Sigmoid colon (tissue), 7 donors: ENCODE data around the gene DYSF. TPM values are rescaled to one million over a fixed set of nuclear protein-coding genes. Genes with fewer than 3 reads are reported as not detected.

Experiments
- DNase-seq: peaks from one replicate; pipeline ENCODE4 v3.0.0-alpha.2; 2019
- H3K27ac ChIP-seq, 4 donors: fragments of 200-600 bp; sonication (generic); one replicate each; pipeline ENCODE4 v1.5.1; 2016 to 2019; ENCODE audit warnings: mild to moderate bottlenecking in 1 of 4
- H3K27me3 ChIP-seq, 3 donors: fragments of 200-600 bp; sonication (generic); one replicate each; pipeline ENCODE4 v1.5.1; 2019; ENCODE audit warnings: mild to moderate bottlenecking in 1 of 3
- H3K36me3 ChIP-seq, 4 donors: fragments of 200-600 bp; sonication (generic); one replicate each; pipeline ENCODE4 v1.5.1; 2016 to 2019
- H3K4me1 ChIP-seq, 4 donors: fragments of 200-600 bp; sonication (generic); one replicate each; pipeline ENCODE4 v1.5.1; 2017 to 2019
- H3K4me3 ChIP-seq, 4 donors: fragments of 200-600 bp; sonication (generic); one replicate each; pipeline ENCODE4 v1.5.1; 2017 to 2019; ENCODE audit warnings: mild to moderate bottlenecking in 2 of 4, moderate library complexity in 1 of 4
- H3K9me3 ChIP-seq, 4 donors: fragments of 200-600 bp in 3 of 4; sonication (generic) in 3 of 4; one replicate each; pipeline versions ENCODE4 v1.5.1 to v1.6.1; 2013 to 2019
- EP300 ChIP-seq, 4 donors: sonication (generic); formaldehyde crosslinking; IDR thresholded peaks; one replicate each; pipeline ENCODE4 v1.6.1; 2017; ENCODE audit warnings: antibody characterized with exemption in 4 of 4
- POLR2A ChIP-seq, 2 donors: fragments of 450-650 bp; IDR thresholded peaks; one replicate each; pipeline ENCODE4 v1.6.1; 2016; ENCODE audit warnings: antibody characterized with exemption in 2 of 2, mild to moderate bottlenecking in 2 of 2, moderate library complexity in 2 of 2
- POLR2AphosphoS5 ChIP-seq, 4 donors: sonication (generic); formaldehyde crosslinking; IDR thresholded peaks; one replicate each; pipeline ENCODE4 v1.6.1; 2017; ENCODE audit warnings: antibody characterized with exemption in 4 of 4
- WGBS, 2 donors: extraction: QIAGEN DNeasy Blood & Tissue Kit; methylation state at CpG; one replicate each; pipeline ENCODE4 v1.1.7; 2013; 5-methylcytosine and 5-hydroxymethylcytosine counted together
- intact Hi-C: fragments of 100-400 bp; cut with DNase I; formaldehyde crosslinking; loops from one replicate; pipeline ENCODE4 v1.15.1; 2023
- polyA plus RNA-seq, 3 donors: library from polyadenylated mRNA; stranded (reverse); fragments of 200-250 nt; gene quantifications; one replicate each; pipeline ENCODE4 v1.2.3, GENCODE V29; 2013
- total RNA-seq, 4 donors: library from RNA; depleted of rRNA; stranded (reverse); fragments of >200 nt; gene quantifications; one replicate each; pipeline ENCODE4 v1.1.0, GENCODE V29; 2016
- TF ChIP-seq, protein P1 (sequence below), 4 experiments: fragments of 450-650 bp in 3 of 4; fragments of 200-600 bp in 1 of 4; IDR thresholded peaks; one replicate each; pipeline ENCODE4 v1.5.1; 2016 to 2019; ENCODE audit warnings: antibody characterized with exemption in 4 of 4, mild to moderate bottlenecking in 3 of 4, moderate library complexity in 2 of 4
- donor health status: healthy with polysubstance abuse.
- donor health status: Bipolar disorder and iron deficiency.
- donor health status: healthy.

DYSF gene
- total and polyA plus RNA-seq, 7 donors, result 1.6 to 49.6 (median 12.5) TPM

DNA sequence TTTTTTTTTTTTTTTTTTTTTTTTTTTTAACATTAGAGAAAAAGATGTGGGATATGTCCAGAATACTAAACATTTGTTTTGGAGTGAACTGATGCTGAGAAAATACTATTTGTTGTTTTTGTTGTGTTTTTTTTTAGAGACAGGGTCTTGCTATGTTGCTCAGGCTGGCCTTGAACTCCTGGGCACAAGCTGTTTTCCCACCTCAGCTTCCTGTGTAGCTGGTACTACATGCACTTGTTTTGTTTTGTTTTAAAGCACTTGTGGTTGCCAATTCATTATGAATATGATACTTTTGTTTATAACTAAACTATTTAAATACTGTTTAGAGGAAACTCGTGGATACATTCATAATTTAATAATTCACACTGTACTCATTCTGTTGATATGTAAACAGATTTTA, 33.4 kb upstream of the DYSF start:
- no peaks in the 10 kb centered on the region for H3K27me3 ChIP-seq
- no peaks in the 10 kb centered on the region for H3K9me3 ChIP-seq
- peaks cover 0 to 34% (median 5%) of the 10 kb centered on the region in 4 donors for H3K36me3 ChIP-seq
- H3K4me1 ChIP-seq, result peaks cover 0 to 10% (median 0%) of the 10 kb centered on the region in 4 donors
- H3K27ac ChIP-seq, result no peak overlapping the region
- whole genome bisulfite sequencing, 2 donors, result 67 to 69% methylated on average over 1 of the region's 1 CpG
- no peak overlapping the region for H3K4me3 ChIP-seq
- TF ChIP-seq EP300 (IDR thresholded peaks at IDR 0.05), result no peak
- no peak for TF ChIP-seq POLR2AphosphoS5 (IDR thresholded peaks at IDR 0.05)
- TF ChIP-seq POLR2A (IDR thresholded peaks at IDR 0.05), result no peak
- TF ChIP-seq, protein P1, sequence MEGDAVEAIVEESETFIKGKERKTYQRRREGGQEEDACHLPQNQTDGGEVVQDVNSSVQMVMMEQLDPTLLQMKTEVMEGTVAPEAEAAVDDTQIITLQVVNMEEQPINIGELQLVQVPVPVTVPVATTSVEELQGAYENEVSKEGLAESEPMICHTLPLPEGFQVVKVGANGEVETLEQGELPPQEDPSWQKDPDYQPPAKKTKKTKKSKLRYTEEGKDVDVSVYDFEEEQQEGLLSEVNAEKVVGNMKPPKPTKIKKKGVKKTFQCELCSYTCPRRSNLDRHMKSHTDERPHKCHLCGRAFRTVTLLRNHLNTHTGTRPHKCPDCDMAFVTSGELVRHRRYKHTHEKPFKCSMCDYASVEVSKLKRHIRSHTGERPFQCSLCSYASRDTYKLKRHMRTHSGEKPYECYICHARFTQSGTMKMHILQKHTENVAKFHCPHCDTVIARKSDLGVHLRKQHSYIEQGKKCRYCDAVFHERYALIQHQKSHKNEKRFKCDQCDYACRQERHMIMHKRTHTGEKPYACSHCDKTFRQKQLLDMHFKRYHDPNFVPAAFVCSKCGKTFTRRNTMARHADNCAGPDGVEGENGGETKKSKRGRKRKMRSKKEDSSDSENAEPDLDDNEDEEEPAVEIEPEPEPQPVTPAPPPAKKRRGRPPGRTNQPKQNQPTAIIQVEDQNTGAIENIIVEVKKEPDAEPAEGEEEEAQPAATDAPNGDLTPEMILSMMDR (IDR thresholded peaks at IDR 0.05), result no peak
- no peak for DNase-seq
- intact Hi-C loops, result no loop called here

DNA sequence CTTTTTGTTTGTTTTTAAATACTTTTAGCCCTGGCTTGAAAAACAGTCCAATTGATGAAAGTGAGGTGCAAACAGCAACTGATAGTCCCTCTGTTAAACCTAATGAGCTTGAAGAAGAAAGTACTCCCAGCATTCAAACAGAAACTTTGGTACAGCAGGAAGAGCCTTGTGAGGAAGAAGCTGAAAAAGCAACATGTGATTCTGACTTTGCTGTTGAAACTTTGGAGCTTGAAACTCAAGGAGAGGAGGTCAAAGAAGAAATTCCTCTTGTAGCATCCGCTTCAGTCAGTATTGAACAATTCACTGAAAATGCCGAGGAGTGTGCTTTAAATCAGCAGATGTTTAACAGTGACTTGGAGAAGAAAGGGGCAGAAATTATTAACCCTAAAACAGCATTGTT, 30.6 kb upstream of the DYSF start:
- intact Hi-C loops, result no loop called here
- 89% methylated on average over 2 of the region's 2 CpGs for WGBS, 2 donors
- H3K27ac ChIP-seq, result no peak overlapping the region

DNA sequence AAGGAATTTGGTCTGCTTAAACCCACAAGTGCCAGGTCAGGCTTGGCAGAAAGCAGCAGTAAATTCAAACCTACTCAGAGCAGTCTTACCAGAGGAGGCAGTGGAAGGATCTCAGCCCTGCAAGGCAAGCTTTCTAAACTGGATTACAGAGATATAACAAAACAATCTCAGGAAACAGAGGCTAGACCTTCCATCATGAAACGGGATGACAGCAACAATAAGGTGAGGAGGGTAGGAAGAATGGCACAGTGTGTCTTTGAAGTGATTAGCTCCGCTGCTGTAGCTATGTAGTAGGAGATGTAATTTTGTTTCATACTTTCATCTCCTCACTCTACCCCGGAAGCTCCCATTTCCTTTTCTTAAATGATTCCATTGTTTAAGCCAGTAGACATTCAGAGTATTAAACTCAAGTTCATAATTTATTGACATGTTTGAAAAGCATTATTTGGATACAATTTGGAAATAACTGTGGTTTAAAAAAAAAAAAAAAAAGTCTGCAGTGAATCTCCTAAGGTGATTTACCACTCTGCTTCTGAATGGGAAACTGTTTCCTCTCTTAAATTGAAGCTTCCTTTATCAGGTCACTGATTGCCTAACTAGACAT, 29.4 kb upstream of the DYSF start:
- TF ChIP-seq POLR2AphosphoS5 (IDR thresholded peaks at IDR 0.05), result no peak
- TF ChIP-seq, protein P1 (IDR thresholded peaks at IDR 0.05), result no peak
- no peak for TF ChIP-seq POLR2A (IDR thresholded peaks at IDR 0.05)
- no peak for TF ChIP-seq EP300 (IDR thresholded peaks at IDR 0.05)
- Histone ChIP-seq H3K27ac (no peak overlapping the region), H3K4me1 (peaks cover 0 to 10% (median 0%) of the 10 kb centered on the region in 4 donors), H3K27me3 (no peaks in the 10 kb centered on the region), H3K9me3 (no peaks in the 10 kb centered on the region), H3K4me3 (no peak overlapping the region), H3K36me3 (peaks cover 0 to 69% (median 16%) of the 10 kb centered on the region in 4 donors)
- intact Hi-C loops, result no loop called here
- WGBS, 2 donors, result 89 to 94% methylated on average over 3 of the region's 3 CpGs
- no peak for DNase-seq

More for the DNA sequence above, 30.6 kb upstream of the DYSF start:
- TF ChIP-seq, protein P1 (IDR thresholded peaks at IDR 0.05), result no peak
- TF ChIP-seq POLR2A (IDR thresholded peaks at IDR 0.05) (no peak), EP300 (IDR thresholded peaks at IDR 0.05) (no peak), POLR2AphosphoS5 (IDR thresholded peaks at IDR 0.05) (no peak)
- H3K27me3 ChIP-seq, result no peaks in the 10 kb centered on the region
- DNase-seq, result no peak
- no peak overlapping the region for H3K4me3 ChIP-seq
- peaks cover 0 to 10% (median 0%) of the 10 kb centered on the region in 4 donors for H3K4me1 ChIP-seq
- H3K36me3 ChIP-seq, result peaks cover 0 to 62% (median 16%) of the 10 kb centered on the region in 4 donors
- no peaks in the 10 kb centered on the region for H3K9me3 ChIP-seq

DNA sequence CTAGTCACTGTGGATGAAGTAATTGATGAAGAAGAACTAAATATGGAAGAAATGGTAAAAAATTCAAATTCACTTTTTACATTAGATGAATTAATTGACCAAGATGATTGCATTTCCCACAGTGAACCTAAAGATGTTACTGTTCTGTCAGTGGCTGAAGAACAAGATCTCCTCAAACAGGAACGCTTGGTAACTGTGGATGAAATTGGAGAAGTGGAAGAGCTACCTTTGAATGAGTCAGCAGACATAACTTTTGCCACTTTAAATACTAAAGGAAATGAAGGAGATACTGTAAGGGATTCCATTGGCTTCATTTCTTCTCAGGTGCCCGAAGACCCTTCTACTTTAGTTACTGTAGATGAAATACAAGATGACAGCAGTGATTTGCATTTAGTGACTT, 26.6 kb upstream of the DYSF start:
- Histone ChIP-seq H3K9me3 (no peaks in the 10 kb centered on the region), H3K4me1 (peaks cover 0 to 10% (median 0%) of the 10 kb centered on the region in 4 donors), H3K27ac (no peak overlapping the region), H3K4me3 (no peak overlapping the region), H3K36me3 (peaks cover 3 to 92% (median 22%) of the 10 kb centered on the region in 4 donors), H3K27me3 (no peaks in the 10 kb centered on the region)
- TF ChIP-seq POLR2A (IDR thresholded peaks at IDR 0.05), result no peak
- TF ChIP-seq, protein P1 (IDR thresholded peaks at IDR 0.05), result no peak
- TF ChIP-seq EP300 (IDR thresholded peaks at IDR 0.05), result no peak
- TF ChIP-seq POLR2AphosphoS5 (IDR thresholded peaks at IDR 0.05), result no peak
- DNase-seq, result no peak
- intact Hi-C loops, result no loop called here
- 93 to 97% methylated on average over 2 of the region's 2 CpGs for WGBS, 2 donors
